ENCODE data around the gene CD83. TPM values are rescaled to one million over a fixed set of nuclear protein-coding genes. Genes with fewer than 3 reads are reported as not detected.

Gene CD83
- total RNA-seq, 1 experiment from 2014 or later = 15.2 TPM

- no peak for TF ChIP-seq EZH2 (IDR thresholded peaks at IDR 0.05; ENCODE audit: low read length, unreplicated experiment)
- TF ChIP-seq EZH2phosphoT487 (IDR thresholded peaks at IDR 0.05; ENCODE audit: borderline replicate concordance, low read length) = no peak
- TF ChIP-seq CTCF (conservative IDR thresholded peaks at IDR 0.05; ENCODE audit: low read depth, low read length) = no peak
- intact Hi-C loops (cut with micrococcal nuclease) = no loop called here
These were observed 8.2 kb upstream of the CD83 start for GRCh38 chr6:14109411-14109826.

GRCh38 chr6:14110001-14110818, 7.4 kb upstream of the CD83 start:
- Histone ChIP-seq H3K9me3 (ENCODE audit: low read length) (peaks cover 10% of the 10 kb centered on the region; the same call in 1 of the 2 replicates), H3K27ac (ENCODE audit: low read length) (no peak overlapping the region), H3K9me2 (replicated peaks; ENCODE audit: low read length) (no peaks in the 10 kb centered on the region), H3F3A (ENCODE audit: low read length, unreplicated experiment) (no peaks in the 10 kb centered on the region), H4K20me1 (ENCODE audit: low read length) (no peaks in the 10 kb centered on the region), H3K9ac (ENCODE audit: low read length) (no peak overlapping the region), H3K4me3 (ENCODE audit: low read length) (no peak overlapping the region), H3K4me2 (ENCODE audit: low read length) (no peak overlapping the region), H3K27me3 (ENCODE audit: low read length) (no peaks in the 10 kb centered on the region), H2AFZ (ENCODE audit: low read length) (no peak overlapping the region), H3K4me1 (ENCODE audit: insufficient read depth, low read length) (no peaks in the 10 kb centered on the region), H3K36me3 (ENCODE audit: low read depth, low read length) (no peaks in the 10 kb centered on the region), H3K79me2 (ENCODE audit: low read length) (no peaks in the 10 kb centered on the region)
- no peak for DNase-seq
- intact Hi-C loops (cut with micrococcal nuclease) = no loop called here
- no TSS peak for BruUV-seq (replicated peaks)
- POLR2A ChIA-PET (ENCODE audit: unreplicated experiment) = no interaction called here
- TF ChIP-seq EZH2phosphoT487 (IDR thresholded peaks at IDR 0.05; ENCODE audit: borderline replicate concordance, low read length) (no peak), CTCF (conservative IDR thresholded peaks at IDR 0.05; ENCODE audit: low read depth, low read length) (no peak), EZH2 (IDR thresholded peaks at IDR 0.05; ENCODE audit: low read length, unreplicated experiment) (no peak)
- no peak for ATAC-seq
- CTCF ChIA-PET = no interaction called here

More at GRCh38 chr6:14109411-14109826, 8.2 kb upstream of the CD83 start:
- Histone ChIP-seq H3K27me3 (ENCODE audit: low read length) (no peaks in the 10 kb centered on the region), H3K9ac (ENCODE audit: low read length) (no peak overlapping the region), H3K4me3 (ENCODE audit: low read length) (no peak overlapping the region), H3K9me3 (ENCODE audit: low read length) (peaks cover 10% of the 10 kb centered on the region; the same call in 1 of the 2 replicates), H2AFZ (ENCODE audit: low read length) (no peak overlapping the region), H3K27ac (ENCODE audit: low read length) (no peak overlapping the region), H3K4me2 (ENCODE audit: low read length) (no peak overlapping the region), H3F3A (ENCODE audit: low read length, unreplicated experiment) (no peaks in the 10 kb centered on the region), H3K4me1 (ENCODE audit: insufficient read depth, low read length) (no peaks in the 10 kb centered on the region), H3K79me2 (ENCODE audit: low read length) (no peaks in the 10 kb centered on the region), H4K20me1 (ENCODE audit: low read length) (no peaks in the 10 kb centered on the region), H3K9me2 (replicated peaks; ENCODE audit: low read length) (no peaks in the 10 kb centered on the region), H3K36me3 (ENCODE audit: low read depth, low read length) (no peaks in the 10 kb centered on the region)
- ATAC-seq (no peak), DNase-seq (no peak)
- no TSS peak for BruUV-seq (replicated peaks)
- CTCF ChIA-PET = no interaction called here
- POLR2A ChIA-PET (ENCODE audit: unreplicated experiment) = no interaction called here

GRCh38 chr6:14113976-14114375, 3.6 kb upstream of the CD83 start:
- no peak overlapping the region for H3K9ac ChIP-seq (ENCODE audit: low read length)
- intact Hi-C loops (cut with micrococcal nuclease) = no loop called here
- H3K4me1 ChIP-seq (ENCODE audit: insufficient read depth, low read length) = peaks cover 8% of the 10 kb centered on the region; the same call in 1 of the 2 replicates
- DNase-seq (no peak), ATAC-seq (no peak)
- ChIA-PET POLR2A (ENCODE audit: unreplicated experiment) (no interaction called here), CTCF (no interaction called here)
- no peak overlapping the region for H2AFZ ChIP-seq (ENCODE audit: low read length)
- no peaks in the 10 kb centered on the region for H3F3A ChIP-seq (ENCODE audit: low read length, unreplicated experiment)
- H3K27ac ChIP-seq (ENCODE audit: low read length) = no peak overlapping the region
- H3K36me3 ChIP-seq (ENCODE audit: low read depth, low read length) = no peaks in the 10 kb centered on the region
- H3K9me3 ChIP-seq (ENCODE audit: low read length) = no peaks in the 10 kb centered on the region
- no peaks in the 10 kb centered on the region for H4K20me1 ChIP-seq (ENCODE audit: low read length)
- H3K4me2 ChIP-seq (ENCODE audit: low read length) = no peak overlapping the region
- no peaks in the 10 kb centered on the region for H3K9me2 ChIP-seq (replicated peaks; ENCODE audit: low read length)
- no peak for TF ChIP-seq CTCF (conservative IDR thresholded peaks at IDR 0.05; ENCODE audit: low read depth, low read length)
- no peak for TF ChIP-seq EZH2 (IDR thresholded peaks at IDR 0.05; ENCODE audit: low read length, unreplicated experiment)
- TF ChIP-seq EZH2phosphoT487 (IDR thresholded peaks at IDR 0.05; ENCODE audit: borderline replicate concordance, low read length) = no peak
- no peaks in the 10 kb centered on the region for H3K27me3 ChIP-seq (ENCODE audit: low read length)
- no peak overlapping the region for H3K4me3 ChIP-seq (ENCODE audit: low read length)
- H3K79me2 ChIP-seq (ENCODE audit: low read length) = 0 out of 2 replicates have a peak, but pooled peaks cover 11% of the 10 kb centered on the region
- no TSS peak for BruUV-seq (replicated peaks)
